GM12875 (cell line): ENCODE data around the gene MRTFB.
A peak's percentile ranks its signal among the peaks of the same experiment; 100 is the strongest.

Experiments used
- H3K4me3 ChIP-seq: one replicate; pipeline ENCODE4 v1.5.1; 2011; ENCODE audit warnings: low read depth, low read length, control low read depth
- CTCF ChIP-seq: IDR thresholded peaks from 2 replicates; pipeline ENCODE4 v1.5.1; 2011; ENCODE audit warnings: low read depth, mild to moderate bottlenecking, control low read depth, inconsistent platforms, low read length, moderate library complexity, borderline replicate concordance; ENCODE audit not compliant: insufficient read depth

Gene MRTFB

GRCh38 chr16:14292051-14292825, 221.1 kb downstream of the MRTFB start:
- TF ChIP-seq CTCF = no peak
- H3K4me3 ChIP-seq = no peak overlapping the region

- no peak overlapping the region for H3K4me3 ChIP-seq
- no peak for TF ChIP-seq CTCF
These were observed 225.5 kb downstream of the MRTFB start for GRCh38 chr16:14296663-14297062.

GRCh38 chr16:14298374-14299122, 227.4 kb downstream of the MRTFB start:
- no peak overlapping the region for H3K4me3 ChIP-seq
- TF ChIP-seq CTCF = no peak

- no peak overlapping the region for H3K4me3 ChIP-seq
- TF ChIP-seq CTCF = peak; percentile 73
These were observed 229.6 kb downstream of the MRTFB start for GRCh38 chr16:14300705-14301168.

GRCh38 chr16:14301169-14302030, 230.3 kb downstream of the MRTFB start:
- no peak for TF ChIP-seq CTCF

GRCh38 chr16:14302031-14302398, 230.9 kb downstream of the MRTFB start:
- no peak for TF ChIP-seq CTCF
- H3K4me3 ChIP-seq = peak overlapping the region; percentile 61

More at GRCh38 chr16:14301169-14302030, 230.3 kb downstream of the MRTFB start:
- peak overlapping the region; percentile 56 for H3K4me3 ChIP-seq
